GM23248 (cell line): ENCODE measurements around the gene ITGA4.

Source experiments
- EZH2 ChIP-seq: fragments of 200-600 bp; sonication (generic); IDR thresholded peaks from 2 replicates; pipeline ENCODE4 v1.6.1; 2018; ENCODE audit warnings: antibody characterized with exemption, mild to moderate bottlenecking; ENCODE audit not compliant: insufficient read depth, poor library complexity, severe bottlenecking
- EZH2phosphoT487 ChIP-seq: fragments of 200-600 bp; sonication (generic); IDR thresholded peaks from 2 replicates; pipeline ENCODE4 v1.6.1; 2018; ENCODE audit warnings: antibody characterized with exemption, moderate library complexity, mild to moderate bottlenecking, low read depth; ENCODE audit not compliant: insufficient read depth

DNA sequence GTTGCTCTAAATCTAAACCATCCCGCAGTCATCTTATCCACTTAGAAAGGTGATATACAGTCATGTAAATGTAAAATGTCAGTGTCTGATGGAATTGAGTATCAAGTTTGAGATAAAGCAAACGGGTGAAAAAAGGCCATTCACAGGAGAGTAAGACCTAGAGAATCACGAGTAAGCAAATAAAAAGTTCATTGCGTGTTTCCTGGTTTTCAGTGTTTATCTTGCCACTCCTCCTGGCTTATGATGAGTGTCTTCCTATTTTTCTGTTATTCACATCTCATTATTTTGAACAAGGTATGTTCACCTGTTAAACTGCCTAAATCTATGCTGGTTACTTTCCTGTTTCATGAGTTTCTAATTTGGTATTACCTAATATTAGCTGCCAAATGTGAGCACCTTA lies 68.8 kb downstream of the ITGA4 start:
- TF ChIP-seq EZH2 (no peak), EZH2phosphoT487 (no peak)
